Uterus (tissue), 2 donors: ENCODE results near the gene VKORC1L1.
"Not testable (repeated sequence)": the region's sequence is repeated elsewhere in the genome, so short reads cannot be mapped to it uniquely, and the experiment has no call there.

ENCODE experiments used
- CTCF ChIP-seq, 4 experiments: fragments of 200-600 bp in 2 of 4; fragments of 450-650 bp in 2 of 4; sonication (generic) in 2 of 4; IDR thresholded peaks; one replicate each; pipeline ENCODE4 v1.5.1; 2016 to 2019; ENCODE audit warnings: antibody characterized with exemption in 4 of 4, mild to moderate bottlenecking in 2 of 4, moderate library complexity in 1 of 4
- POLR2A ChIP-seq, 2 donors: fragments of 450-650 bp; IDR thresholded peaks; one replicate each; pipeline ENCODE4 v1.6.1; 2016; ENCODE audit warnings: antibody characterized with exemption in 2 of 2, mild to moderate bottlenecking in 1 of 2, moderate library complexity in 1 of 2

GRCh38 chr7:65945787-65946186, 72.9 kb downstream of the VKORC1L1 start:
- not testable (repeated sequence) for TF ChIP-seq CTCF, POLR2A (IDR thresholded peaks at IDR 0.05)
